Osteocyte (in vitro differentiated cells): ENCODE measurements around the gene RBM18. TPM values are rescaled to one million over a fixed set of nuclear protein-coding genes. Genes with fewer than 3 reads are reported as not detected.

Experiments used
- DNase-seq: peaks from one replicate; pipeline ENCODE4 v3.0.0; 2021; ENCODE audit warnings: mixed read lengths; ENCODE audit not compliant: unreplicated experiment; ENCODE audit errors: extremely low spot score
- H3K27ac Mint-ChIP-seq: one replicate; pipeline ENCODE4 v1.8.0; 2021; ENCODE audit warnings: mild to moderate bottlenecking, mixed read lengths; ENCODE audit not compliant: unreplicated experiment
- H3K27me3 Mint-ChIP-seq: one replicate; pipeline ENCODE4 v1.8.0; 2021; ENCODE audit warnings: mixed read lengths; ENCODE audit not compliant: unreplicated experiment
- H3K36me3 Mint-ChIP-seq: one replicate; pipeline ENCODE4 v1.8.0; 2021; ENCODE audit warnings: mixed read lengths; ENCODE audit not compliant: unreplicated experiment
- H3K4me1 Mint-ChIP-seq: one replicate; pipeline ENCODE4 v1.8.0; 2021; ENCODE audit warnings: mixed read lengths; ENCODE audit not compliant: unreplicated experiment
- H3K4me3 Mint-ChIP-seq: one replicate; pipeline ENCODE4 v1.8.0; 2021; ENCODE audit warnings: mild to moderate bottlenecking, moderate library complexity, mixed read lengths; ENCODE audit not compliant: unreplicated experiment
- H3K9me3 Mint-ChIP-seq: one replicate; pipeline ENCODE4 v1.8.0; 2021; ENCODE audit warnings: mixed read lengths; ENCODE audit not compliant: unreplicated experiment
- CTCF ChIP-seq: fragments of 200-600 bp; sonication (generic); IDR thresholded peaks from 2 replicates; pipeline ENCODE4 v1.5.0; 2021; ENCODE audit warnings: antibody characterized with exemption, mild to moderate bottlenecking, moderate library complexity
- total RNA-seq: library from RNA; stranded (reverse); gene quantifications from 2 replicates; pipeline ENCODE4 v1.2.1, GENCODE V29; 2021

Gene RBM18
- total RNA-seq, 1 donor from 2014 or later: 24.2 TPM

- Mint-ChIP-seq H3K27me3 (peaks cover 57% of the 10 kb centered on the region), H3K4me1 (peaks cover 13% of the 10 kb centered on the region), H3K36me3 (no peaks in the 10 kb centered on the region), H3K9me3 (no peaks in the 10 kb centered on the region), H3K27ac (no peak overlapping the region), H3K4me3 (peak overlapping the region; percentile 64)
- no peak for TF ChIP-seq CTCF
- DNase-seq: peak; percentile 68
Observed at GRCh38 chr9:122228191-122228567, 36.5 kb downstream of the RBM18 start.

GRCh38 chr9:122227575-122227900, 37.1 kb downstream of the RBM18 start:
- H3K36me3 Mint-ChIP-seq: no peaks in the 10 kb centered on the region
- H3K27ac Mint-ChIP-seq: no peak overlapping the region
- DNase-seq: no peak
- H3K4me3 Mint-ChIP-seq: peak overlapping the region; percentile 39
- no peak for TF ChIP-seq CTCF
- peaks cover 13% of the 10 kb centered on the region for H3K4me1 Mint-ChIP-seq
- H3K27me3 Mint-ChIP-seq: peaks cover 58% of the 10 kb centered on the region
- H3K9me3 Mint-ChIP-seq: no peaks in the 10 kb centered on the region

GRCh38 chr9:122226758-122227574, 37.7 kb downstream of the RBM18 start:
- peaks cover 13% of the 10 kb centered on the region for H3K4me1 Mint-ChIP-seq
- TF ChIP-seq CTCF: no peak
- H3K27me3 Mint-ChIP-seq: peaks cover 63% of the 10 kb centered on the region
- DNase-seq: peak; percentile 78
- peak overlapping the region; percentile 23 for H3K4me3 Mint-ChIP-seq
- no peaks in the 10 kb centered on the region for H3K9me3 Mint-ChIP-seq
- no peaks in the 10 kb centered on the region for H3K36me3 Mint-ChIP-seq
- no peak overlapping the region for H3K27ac Mint-ChIP-seq

- Mint-ChIP-seq H3K27ac (no peak overlapping the region), H3K4me3 (no peak overlapping the region), H3K36me3 (no peaks in the 10 kb centered on the region), H3K4me1 (peaks cover 13% of the 10 kb centered on the region), H3K9me3 (no peaks in the 10 kb centered on the region), H3K27me3 (peaks cover 64% of the 10 kb centered on the region)
- DNase-seq: no peak
- no peak for TF ChIP-seq CTCF
Observed at GRCh38 chr9:122226142-122226757, 38.4 kb downstream of the RBM18 start.

- peaks cover 70% of the 10 kb centered on the region for H3K27me3 Mint-ChIP-seq
- no peak for DNase-seq
- no peaks in the 10 kb centered on the region for H3K9me3 Mint-ChIP-seq
- TF ChIP-seq CTCF: no peak
- no peaks in the 10 kb centered on the region for H3K36me3 Mint-ChIP-seq
- H3K4me1 Mint-ChIP-seq: peaks cover 14% of the 10 kb centered on the region
- no peak overlapping the region for H3K27ac Mint-ChIP-seq
- H3K4me3 Mint-ChIP-seq: no peak overlapping the region
Observed at GRCh38 chr9:122225312-122226141, 39.1 kb downstream of the RBM18 start.
